ENCODE results near the gene BRWD1.

Gene BRWD1

DNA sequence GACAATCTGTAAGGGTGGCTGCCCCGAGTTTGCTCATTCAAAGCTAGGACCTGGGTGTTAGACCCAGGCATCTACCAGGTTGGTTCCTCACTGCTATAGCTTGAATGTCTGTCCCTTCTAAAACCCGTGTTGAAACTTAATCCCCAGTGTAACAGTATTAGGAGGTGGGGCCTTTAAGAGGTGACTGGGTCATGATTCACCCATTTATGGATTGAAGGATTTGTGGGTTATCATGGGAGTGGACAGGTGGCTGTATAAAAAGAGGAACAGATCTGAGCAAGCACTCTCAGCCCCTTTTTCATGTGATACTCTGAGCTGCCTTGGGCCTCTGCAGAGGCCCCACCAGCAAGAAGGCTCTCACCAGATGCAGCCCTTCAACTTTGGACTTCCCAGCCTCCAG, 159.6 kb downstream of the BRWD1 start:
- H3K27ac ChIP-seq (ENCODE audit: low read depth, low read length) = no peak overlapping the region
- no peaks in the 10 kb centered on the region for H3F3A ChIP-seq (ENCODE audit: insufficient read depth)
- H4K20me1 ChIP-seq (ENCODE audit: low read depth, low read length) = no peaks in the 10 kb centered on the region
- H3K79me2 ChIP-seq (ENCODE audit: insufficient read depth, low read length) = no peaks in the 10 kb centered on the region
- no peak overlapping the region for H3K9ac ChIP-seq (ENCODE audit: low read length)
- no peaks in the 10 kb centered on the region for H3K36me3 ChIP-seq (ENCODE audit: low read length)
- no peak overlapping the region for H2AFZ ChIP-seq (ENCODE audit: low read depth, low read length, severe bottlenecking)
- no peaks in the 10 kb centered on the region for H3K9me2 ChIP-seq (replicated peaks; ENCODE audit: insufficient read depth, low read length)
- H3K27me3 ChIP-seq (ENCODE audit: low read length) = no peaks in the 10 kb centered on the region
- TF ChIP-seq, protein P1, sequence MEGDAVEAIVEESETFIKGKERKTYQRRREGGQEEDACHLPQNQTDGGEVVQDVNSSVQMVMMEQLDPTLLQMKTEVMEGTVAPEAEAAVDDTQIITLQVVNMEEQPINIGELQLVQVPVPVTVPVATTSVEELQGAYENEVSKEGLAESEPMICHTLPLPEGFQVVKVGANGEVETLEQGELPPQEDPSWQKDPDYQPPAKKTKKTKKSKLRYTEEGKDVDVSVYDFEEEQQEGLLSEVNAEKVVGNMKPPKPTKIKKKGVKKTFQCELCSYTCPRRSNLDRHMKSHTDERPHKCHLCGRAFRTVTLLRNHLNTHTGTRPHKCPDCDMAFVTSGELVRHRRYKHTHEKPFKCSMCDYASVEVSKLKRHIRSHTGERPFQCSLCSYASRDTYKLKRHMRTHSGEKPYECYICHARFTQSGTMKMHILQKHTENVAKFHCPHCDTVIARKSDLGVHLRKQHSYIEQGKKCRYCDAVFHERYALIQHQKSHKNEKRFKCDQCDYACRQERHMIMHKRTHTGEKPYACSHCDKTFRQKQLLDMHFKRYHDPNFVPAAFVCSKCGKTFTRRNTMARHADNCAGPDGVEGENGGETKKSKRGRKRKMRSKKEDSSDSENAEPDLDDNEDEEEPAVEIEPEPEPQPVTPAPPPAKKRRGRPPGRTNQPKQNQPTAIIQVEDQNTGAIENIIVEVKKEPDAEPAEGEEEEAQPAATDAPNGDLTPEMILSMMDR (IDR thresholded peaks at IDR 0.05; ENCODE audit: insufficient read depth, low read length, poor library complexity, severe bottlenecking) = no peak
- TF ChIP-seq EZH2phosphoT487 (conservative IDR thresholded peaks at IDR 0.05; ENCODE audit: low read length) = no peak
- no peak overlapping the region for H3K4me3 ChIP-seq (ENCODE audit: insufficient read depth, low read length, poor library complexity, severe bottlenecking)
- no peaks in the 10 kb centered on the region for H3K9me3 ChIP-seq (ENCODE audit: insufficient read depth, low read length)
- no peak overlapping the region for H3K4me2 ChIP-seq (ENCODE audit: low read depth, low read length, poor library complexity, severe bottlenecking)

DNA sequence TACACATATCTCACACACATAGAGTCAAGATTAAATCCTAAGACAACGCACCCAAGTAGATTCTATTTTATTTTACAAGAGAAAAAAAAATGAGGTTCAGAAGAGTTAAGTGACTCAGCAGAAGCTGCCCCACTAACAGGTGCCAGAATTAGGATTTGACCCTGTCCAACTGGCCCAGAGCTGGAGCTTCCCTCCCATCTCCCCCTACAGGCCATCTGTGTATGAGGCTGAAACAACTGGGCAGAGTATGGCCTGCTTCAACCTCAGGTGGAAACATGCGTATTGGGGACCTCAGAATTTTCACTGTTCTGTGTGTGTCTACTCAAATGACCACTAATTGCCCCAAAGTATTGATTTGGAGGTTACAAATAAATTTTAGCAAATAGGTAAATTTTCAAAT, 160.1 kb downstream of the BRWD1 start:
- Histone ChIP-seq H3K4me3 (ENCODE audit: insufficient read depth, low read length, poor library complexity, severe bottlenecking) (no peak overlapping the region), H3K9me3 (ENCODE audit: insufficient read depth, low read length) (no peaks in the 10 kb centered on the region), H3K27ac (ENCODE audit: low read depth, low read length) (no peak overlapping the region), H3K4me2 (ENCODE audit: low read depth, low read length, poor library complexity, severe bottlenecking) (no peak overlapping the region), H3K9me2 (replicated peaks; ENCODE audit: insufficient read depth, low read length) (no peaks in the 10 kb centered on the region), H3K79me2 (ENCODE audit: insufficient read depth, low read length) (no peaks in the 10 kb centered on the region), H3K27me3 (ENCODE audit: low read length) (no peaks in the 10 kb centered on the region), H4K20me1 (ENCODE audit: low read depth, low read length) (no peaks in the 10 kb centered on the region), H2AFZ (ENCODE audit: low read depth, low read length, severe bottlenecking) (no peak overlapping the region), H3F3A (ENCODE audit: insufficient read depth) (no peaks in the 10 kb centered on the region), H3K36me3 (ENCODE audit: low read length) (no peaks in the 10 kb centered on the region), H3K9ac (ENCODE audit: low read length) (no peak overlapping the region)
- TF ChIP-seq EZH2phosphoT487 (conservative IDR thresholded peaks at IDR 0.05; ENCODE audit: low read length) = no peak
- TF ChIP-seq, protein P1 (IDR thresholded peaks at IDR 0.05; ENCODE audit: insufficient read depth, low read length, poor library complexity, severe bottlenecking) = peak; percentile 12

DNA sequence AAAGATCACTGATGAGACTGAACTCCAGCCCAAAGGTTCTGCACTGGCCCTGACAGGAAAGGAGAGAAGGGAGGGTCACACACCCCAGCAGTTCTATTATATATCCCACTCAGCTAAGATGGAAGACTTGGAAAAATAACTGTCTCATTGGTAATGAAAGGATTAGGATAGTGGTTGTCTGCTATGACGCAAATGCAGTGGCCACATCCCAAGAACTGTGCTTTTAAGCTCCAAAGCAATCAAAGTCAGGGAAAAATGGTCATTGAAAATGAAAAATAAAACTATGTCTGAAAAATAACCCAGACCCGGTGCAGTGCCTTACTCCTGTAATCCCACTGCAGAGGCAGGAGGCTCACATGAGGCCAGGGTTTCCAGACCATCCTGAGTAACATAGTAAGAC, 161.2 kb downstream of the BRWD1 start:
- H3K9me2 ChIP-seq (replicated peaks; ENCODE audit: insufficient read depth, low read length) = no peaks in the 10 kb centered on the region
- H3K4me3 ChIP-seq (ENCODE audit: insufficient read depth, low read length, poor library complexity, severe bottlenecking) = no peak overlapping the region
- no peaks in the 10 kb centered on the region for H3K27me3 ChIP-seq (ENCODE audit: low read length)
- no peak overlapping the region for H3K4me2 ChIP-seq (ENCODE audit: low read depth, low read length, poor library complexity, severe bottlenecking)
- no peaks in the 10 kb centered on the region for H4K20me1 ChIP-seq (ENCODE audit: low read depth, low read length)
- no peaks in the 10 kb centered on the region for H3K36me3 ChIP-seq (ENCODE audit: low read length)
- no peaks in the 10 kb centered on the region for H3K79me2 ChIP-seq (ENCODE audit: insufficient read depth, low read length)
- no peaks in the 10 kb centered on the region for H3F3A ChIP-seq (ENCODE audit: insufficient read depth)
- no peak overlapping the region for H3K9ac ChIP-seq (ENCODE audit: low read length)
- no peaks in the 10 kb centered on the region for H3K9me3 ChIP-seq (ENCODE audit: insufficient read depth, low read length)
- H3K27ac ChIP-seq (ENCODE audit: low read depth, low read length) = no peak overlapping the region
- no peak for TF ChIP-seq EZH2phosphoT487 (conservative IDR thresholded peaks at IDR 0.05; ENCODE audit: low read length)
- TF ChIP-seq, protein P1 (IDR thresholded peaks at IDR 0.05; ENCODE audit: insufficient read depth, low read length, poor library complexity, severe bottlenecking) = no peak
- no peak overlapping the region for H2AFZ ChIP-seq (ENCODE audit: low read depth, low read length, severe bottlenecking)
